ENCODE measurements around the gene GPR152. TPM values are rescaled to one million over a fixed set of nuclear protein-coding genes. Genes with fewer than 3 reads are reported as not detected.
"Not testable (repeated sequence)": the region's sequence is repeated elsewhere in the genome, so short reads cannot be mapped to it uniquely, and the experiment has no call there.

The GPR152 gene
- total and polyA plus RNA-seq, 4 donors: not detected

GRCh38 chr11:67468759-67469507, 16.4 kb upstream of the GPR152 start, which contains the start of gene TMEM134:
Gene TMEM134, minus strand, starts transcription at chr11:67469251. Its CDS starts 59 bp downstream, at chr11:67469192.
- Histone ChIP-seq H3K27me3 (ENCODE audit: control insufficient read depth in 1 of 2, insufficient read depth in 2 of 2, low read length in 1 of 2) (no peaks in the 10 kb centered on the region), H3K36me3 (ENCODE audit: control insufficient read depth in 1 of 2, insufficient read depth in 2 of 2, low read length in 1 of 2) (no peaks in the 10 kb centered on the region), H3K4me3 (ENCODE audit: low read length in 2 of 2) (peak within 1 kb of the TSS; percentile 74 to 90), H3K27ac (ENCODE audit: low read depth in 1 of 2, low read length in 2 of 2) (peak within 1 kb of the TSS; percentile 29 to 46), H3K9me3 (ENCODE audit: control insufficient read depth, low read length) (no peaks in the 10 kb centered on the region), H3K4me1 (ENCODE audit: control insufficient read depth in 1 of 2, insufficient read depth in 2 of 2, low read length in 2 of 2) (no peaks in the 10 kb centered on the region)
- intact Hi-C loops (cut with DNase I): loop anchor here (5.0 kb wide), 2 partner anchors 38 to 67 kb away; partner anchors contain the start of genes PPP1CA (in 2 of the 2), TBC1D10C (in 2 of the 2), CDK2AP2 (in 1 of the 2) and PITPNM1 (in 1 of the 2)
- DNase-seq (peak; percentile 96 to 98), ATAC-seq (ENCODE audit: low FRiP score) (peak; percentile 95)
- 1 to 2% methylated on average over 38 to 76 of the region's 76 CpGs for WGBS, 2 donors

GRCh38 chr11:67468456-67468758, 15.9 kb upstream of the GPR152 start:
- peak overlapping the region in 1 of 2 donors; percentile 15 for H3K27ac ChIP-seq (ENCODE audit: low read depth in 1 of 2, low read length in 2 of 2)

GRCh38 chr11:67468056-67468455, 15.5 kb upstream of the GPR152 start:
- peak overlapping the region in 1 of 2 donors; percentile 90 for H3K4me3 ChIP-seq (ENCODE audit: low read length in 2 of 2)
- H3K27ac ChIP-seq (ENCODE audit: low read depth in 1 of 2, low read length in 2 of 2): no peak overlapping the region
- 10 to 15% methylated on average over 5 of the region's 5 CpGs for WGBS, 2 donors
- intact Hi-C loops (cut with DNase I): loop anchor here (5.0 kb wide), 2 partner anchors 39 to 66 kb away; partner anchors contain the start of genes PPP1CA (in 2 of the 2), TBC1D10C (in 2 of the 2), CDK2AP2 (in 1 of the 2) and PITPNM1 (in 1 of the 2)
- ATAC-seq (ENCODE audit: low FRiP score) (no peak), DNase-seq (no peak)
- no peaks in the 10 kb centered on the region for H3K4me1 ChIP-seq (ENCODE audit: control insufficient read depth in 1 of 2, insufficient read depth in 2 of 2, low read length in 2 of 2)
- H3K27me3 ChIP-seq (ENCODE audit: control insufficient read depth in 1 of 2, insufficient read depth in 2 of 2, low read length in 1 of 2): no peaks in the 10 kb centered on the region
- no peaks in the 10 kb centered on the region for H3K9me3 ChIP-seq (ENCODE audit: control insufficient read depth, low read length)
- no peaks in the 10 kb centered on the region for H3K36me3 ChIP-seq (ENCODE audit: control insufficient read depth in 1 of 2, insufficient read depth in 2 of 2, low read length in 1 of 2)

More at GRCh38 chr11:67468456-67468758, 15.9 kb upstream of the GPR152 start:
- no peaks in the 10 kb centered on the region for H3K9me3 ChIP-seq (ENCODE audit: control insufficient read depth, low read length)
- H3K4me3 ChIP-seq (ENCODE audit: low read length in 2 of 2): peak overlapping the region; percentile 13 to 90
- no peaks in the 10 kb centered on the region for H3K36me3 ChIP-seq (ENCODE audit: control insufficient read depth in 1 of 2, insufficient read depth in 2 of 2, low read length in 1 of 2)
- 2 to 3% methylated on average over 6 of the region's 6 CpGs for WGBS, 2 donors
- H3K27me3 ChIP-seq (ENCODE audit: control insufficient read depth in 1 of 2, insufficient read depth in 2 of 2, low read length in 1 of 2): no peaks in the 10 kb centered on the region
- intact Hi-C loops (cut with DNase I): loop anchor here (5.0 kb wide), 2 partner anchors 39 to 66 kb away; partner anchors contain the start of genes PPP1CA (in 2 of the 2), TBC1D10C (in 2 of the 2), CDK2AP2 (in 1 of the 2) and PITPNM1 (in 1 of the 2)
- H3K4me1 ChIP-seq (ENCODE audit: control insufficient read depth in 1 of 2, insufficient read depth in 2 of 2, low read length in 2 of 2): no peaks in the 10 kb centered on the region
- DNase-seq: no peak
- ATAC-seq (ENCODE audit: low FRiP score): no peak

GRCh38 chr11:67466962-67467771, 14.6 kb upstream of the GPR152 start:
- H3K27ac ChIP-seq (ENCODE audit: low read depth in 1 of 2, low read length in 2 of 2): no peak overlapping the region
- H3K4me3 ChIP-seq (ENCODE audit: low read length in 2 of 2): no peak overlapping the region
- no peaks in the 10 kb centered on the region for H3K9me3 ChIP-seq (ENCODE audit: control insufficient read depth, low read length)
- WGBS, 2 donors: 74 to 75% methylated on average over 11 of the region's 11 CpGs
- DNase-seq: no peak
- no peak for ATAC-seq (ENCODE audit: low FRiP score)
- H3K27me3 ChIP-seq (ENCODE audit: control insufficient read depth in 1 of 2, insufficient read depth in 2 of 2, low read length in 1 of 2): no peaks in the 10 kb centered on the region
- no peaks in the 10 kb centered on the region for H3K36me3 ChIP-seq (ENCODE audit: control insufficient read depth in 1 of 2, insufficient read depth in 2 of 2, low read length in 1 of 2)
- intact Hi-C loops (cut with DNase I): loop anchor here (5.0 kb wide), 2 partner anchors 40 to 65 kb away; partner anchors contain the start of genes PPP1CA (in 2 of the 2), TBC1D10C (in 2 of the 2), CDK2AP2 (in 1 of the 2) and PITPNM1 (in 1 of the 2)
- no peaks in the 10 kb centered on the region for H3K4me1 ChIP-seq (ENCODE audit: control insufficient read depth in 1 of 2, insufficient read depth in 2 of 2, low read length in 2 of 2)

- ATAC-seq (ENCODE audit: low FRiP score) (no peak), DNase-seq (no peak)
- Histone ChIP-seq H3K27me3 (ENCODE audit: control insufficient read depth in 1 of 2, insufficient read depth in 2 of 2, low read length in 1 of 2) (no peaks in the 10 kb centered on the region), H3K4me1 (ENCODE audit: control insufficient read depth in 1 of 2, insufficient read depth in 2 of 2, low read length in 2 of 2) (no peaks in the 10 kb centered on the region), H3K4me3 (ENCODE audit: low read length in 2 of 2) (no peak overlapping the region), H3K9me3 (ENCODE audit: control insufficient read depth, low read length) (no peaks in the 10 kb centered on the region), H3K27ac (ENCODE audit: low read depth in 1 of 2, low read length in 2 of 2) (no peak overlapping the region), H3K36me3 (ENCODE audit: control insufficient read depth in 1 of 2, insufficient read depth in 2 of 2, low read length in 1 of 2) (no peaks in the 10 kb centered on the region)
- 62 to 69% methylated on average over 5 of the region's 5 CpGs for WGBS, 2 donors
- intact Hi-C loops (cut with DNase I): loop anchor here (5.0 kb wide), 2 partner anchors 41 to 64 kb away; partner anchors contain the start of genes PPP1CA (in 2 of the 2), TBC1D10C (in 2 of the 2), CDK2AP2 (in 1 of the 2) and PITPNM1 (in 1 of the 2)
These were observed 13.8 kb upstream of the GPR152 start for GRCh38 chr11:67466367-67466766.

- not testable (repeated sequence) for H3K27ac ChIP-seq (ENCODE audit: low read depth in 1 of 2, low read length in 2 of 2); H3K9me3 ChIP-seq (ENCODE audit: control insufficient read depth, low read length); ATAC-seq (ENCODE audit: low FRiP score); H3K36me3 ChIP-seq (ENCODE audit: control insufficient read depth in 1 of 2, insufficient read depth in 2 of 2, low read length in 1 of 2); DNase-seq; H3K27me3 ChIP-seq (ENCODE audit: control insufficient read depth in 1 of 2, insufficient read depth in 2 of 2, low read length in 1 of 2); H3K4me3 ChIP-seq (ENCODE audit: low read length in 2 of 2); H3K4me1 ChIP-seq (ENCODE audit: control insufficient read depth in 1 of 2, insufficient read depth in 2 of 2, low read length in 2 of 2)
- intact Hi-C loops (cut with DNase I): loop anchor here (5.0 kb wide), 2 partner anchors 42 to 63 kb away; partner anchors contain the start of genes PPP1CA (in 2 of the 2), TBC1D10C (in 2 of the 2), CDK2AP2 (in 1 of the 2) and PITPNM1 (in 1 of the 2)
- WGBS, 2 donors: 20 to 25% methylated on average over 2 of the region's 2 CpGs
These were observed 13.0 kb upstream of the GPR152 start for GRCh38 chr11:67465530-67465929.

GRCh38 chr11:67465189-67465510, 12.6 kb upstream of the GPR152 start:
- Histone ChIP-seq H3K27me3 (ENCODE audit: control insufficient read depth in 1 of 2, insufficient read depth in 2 of 2, low read length in 1 of 2) (no peaks in the 10 kb centered on the region), H3K36me3 (ENCODE audit: control insufficient read depth in 1 of 2, insufficient read depth in 2 of 2, low read length in 1 of 2) (no peaks in the 10 kb centered on the region), H3K4me3 (ENCODE audit: low read length in 2 of 2) (peak overlapping the region; percentile 18 to 49), H3K4me1 (ENCODE audit: control insufficient read depth in 1 of 2, insufficient read depth in 2 of 2, low read length in 2 of 2) (no peaks in the 10 kb centered on the region), H3K27ac (ENCODE audit: low read depth in 1 of 2, low read length in 2 of 2) (peak overlapping the region in 1 of 2 donors; percentile 49), H3K9me3 (ENCODE audit: control insufficient read depth, low read length) (no peaks in the 10 kb centered on the region)
- intact Hi-C loops (cut with DNase I): loop anchor here (5.0 kb wide), 2 partner anchors 42 to 63 kb away; partner anchors contain the start of genes PPP1CA (in 2 of the 2), TBC1D10C (in 2 of the 2), CDK2AP2 (in 1 of the 2) and PITPNM1 (in 1 of the 2)
- DNase-seq: no peak
- WGBS, 2 donors: 49 to 57% methylated on average over 3 of the region's 3 CpGs
- ATAC-seq (ENCODE audit: low FRiP score): no peak
